Ishikawa (cell line): ENCODE data around the gene KPNA1.

ENCODE experiments used
- CEBPB ChIP-seq: IDR thresholded peaks from 2 replicates; pipeline ENCODE4 v1.6.1; 2012
- CREB1 ChIP-seq: IDR thresholded peaks from 2 replicates; pipeline ENCODE4 v1.6.1; 2012; ENCODE audit warnings: low read depth
- FOXM1 ChIP-seq: IDR thresholded peaks from 2 replicates; pipeline ENCODE4 v1.6.1; 2012; ENCODE audit warnings: low read depth, borderline replicate concordance
- MAX ChIP-seq: IDR thresholded peaks from 2 replicates; pipeline ENCODE4 v1.6.1; 2012
- TAF1 ChIP-seq: IDR thresholded peaks from 2 replicates; pipeline ENCODE4 v1.6.1; 2012; ENCODE audit warnings: low read depth, mild to moderate bottlenecking
- TCF12 ChIP-seq: IDR thresholded peaks from 2 replicates; pipeline ENCODE4 v1.6.1; 2012; ENCODE audit warnings: low read depth
- TEAD4 ChIP-seq: IDR thresholded peaks from 2 replicates; pipeline ENCODE4 v1.6.1; 2012
- YY1 ChIP-seq: IDR thresholded peaks from 2 replicates; pipeline ENCODE4 v1.6.1; 2012; ENCODE audit warnings: low read depth
- ZBTB7A ChIP-seq: IDR thresholded peaks from 2 replicates; pipeline ENCODE4 v1.6.1; 2012; ENCODE audit warnings: low read depth
- TF ChIP-seq, protein P1 (sequence below): IDR thresholded peaks from 2 replicates; pipeline ENCODE4 v1.6.1; 2012; ENCODE audit warnings: low read depth, mild to moderate bottlenecking

KPNA1 gene

GRCh38 chr3:122374034-122374433 lies 140.7 kb downstream of the KPNA1 start:
- TF ChIP-seq CREB1 (no peak), CEBPB (no peak), TAF1 (no peak), YY1 (no peak), TCF12 (no peak), MAX (no peak), FOXM1 (no peak), TEAD4 (no peak), ZBTB7A (no peak)
- TF ChIP-seq, protein P1, sequence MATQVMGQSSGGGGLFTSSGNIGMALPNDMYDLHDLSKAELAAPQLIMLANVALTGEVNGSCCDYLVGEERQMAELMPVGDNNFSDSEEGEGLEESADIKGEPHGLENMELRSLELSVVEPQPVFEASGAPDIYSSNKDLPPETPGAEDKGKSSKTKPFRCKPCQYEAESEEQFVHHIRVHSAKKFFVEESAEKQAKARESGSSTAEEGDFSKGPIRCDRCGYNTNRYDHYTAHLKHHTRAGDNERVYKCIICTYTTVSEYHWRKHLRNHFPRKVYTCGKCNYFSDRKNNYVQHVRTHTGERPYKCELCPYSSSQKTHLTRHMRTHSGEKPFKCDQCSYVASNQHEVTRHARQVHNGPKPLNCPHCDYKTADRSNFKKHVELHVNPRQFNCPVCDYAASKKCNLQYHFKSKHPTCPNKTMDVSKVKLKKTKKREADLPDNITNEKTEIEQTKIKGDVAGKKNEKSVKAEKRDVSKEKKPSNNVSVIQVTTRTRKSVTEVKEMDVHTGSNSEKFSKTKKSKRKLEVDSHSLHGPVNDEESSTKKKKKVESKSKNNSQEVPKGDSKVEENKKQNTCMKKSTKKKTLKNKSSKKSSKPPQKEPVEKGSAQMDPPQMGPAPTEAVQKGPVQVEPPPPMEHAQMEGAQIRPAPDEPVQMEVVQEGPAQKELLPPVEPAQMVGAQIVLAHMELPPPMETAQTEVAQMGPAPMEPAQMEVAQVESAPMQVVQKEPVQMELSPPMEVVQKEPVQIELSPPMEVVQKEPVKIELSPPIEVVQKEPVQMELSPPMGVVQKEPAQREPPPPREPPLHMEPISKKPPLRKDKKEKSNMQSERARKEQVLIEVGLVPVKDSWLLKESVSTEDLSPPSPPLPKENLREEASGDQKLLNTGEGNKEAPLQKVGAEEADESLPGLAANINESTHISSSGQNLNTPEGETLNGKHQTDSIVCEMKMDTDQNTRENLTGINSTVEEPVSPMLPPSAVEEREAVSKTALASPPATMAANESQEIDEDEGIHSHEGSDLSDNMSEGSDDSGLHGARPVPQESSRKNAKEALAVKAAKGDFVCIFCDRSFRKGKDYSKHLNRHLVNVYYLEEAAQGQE: no peak
